ENCODE measurements around the gene SERPINA4.
"Not testable (repeated sequence)": the region's sequence is repeated elsewhere in the genome, so short reads cannot be mapped to it uniquely, and the experiment has no call there.

DNA sequence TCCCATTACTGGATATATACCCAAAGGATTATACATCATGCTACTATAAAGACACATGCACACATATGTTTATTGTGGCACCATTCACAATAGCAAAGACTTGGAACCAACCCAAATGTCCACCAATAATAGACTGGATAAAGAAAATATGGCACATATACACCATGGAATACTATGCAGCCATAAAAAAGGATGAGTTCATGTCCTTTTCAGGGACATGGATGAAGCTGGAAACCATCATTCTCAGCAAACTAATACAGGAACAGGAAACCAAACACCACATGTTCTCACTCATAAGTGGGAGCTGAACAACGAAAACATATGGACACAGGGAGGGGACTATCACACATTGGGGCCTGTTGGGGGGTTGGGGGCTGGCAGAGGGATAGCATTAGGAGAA, 47.7 kb downstream of the SERPINA4 start:
- TF ChIP-seq EZH2 (IDR thresholded peaks at IDR 0.05; ENCODE audit: borderline replicate concordance, low read depth, low read length, severe bottlenecking); POLR2AphosphoS5 (IDR thresholded peaks at IDR 0.05; ENCODE audit: insufficient read depth, low read depth, low read length); MYC (IDR thresholded peaks at IDR 0.05; ENCODE audit: low read depth, low read length): not testable (repeated sequence)
- TF ChIP-seq, protein P1, sequence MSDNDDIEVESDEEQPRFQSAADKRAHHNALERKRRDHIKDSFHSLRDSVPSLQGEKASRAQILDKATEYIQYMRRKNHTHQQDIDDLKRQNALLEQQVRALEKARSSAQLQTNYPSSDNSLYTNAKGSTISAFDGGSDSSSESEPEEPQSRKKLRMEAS (IDR thresholded peaks at IDR 0.05; ENCODE audit: insufficient read depth, insufficient read length): not testable (repeated sequence)

Data from endothelial cell of umbilical vein (primary cell).